ENCODE results near the gene ADAMTSL3. TPM values are rescaled to one million over a fixed set of nuclear protein-coding genes. Genes with fewer than 3 reads are reported as not detected.

The ADAMTSL3 gene
- total RNA-seq, 4 donors from 2014 or later, result 16.6 to 30.0 (median 21.8) TPM

GRCh38 chr15:83980637-83981036 lies 326.7 kb downstream of the ADAMTSL3 start:
- no peaks in the 10 kb centered on the region for H3K4me1 ChIP-seq
- DNase-seq (ENCODE audit: extremely low spot score), result no peak
- H3K27ac ChIP-seq (replicated peaks in 1 of 4), result no peak overlapping the region
- TF ChIP-seq POLR2A (IDR thresholded peaks at IDR 0.05; ENCODE audit: low read depth) (no peak), EP300 (IDR thresholded peaks at IDR 0.05) (no peak), CTCF (IDR thresholded peaks at IDR 0.05) (no peak), POLR2AphosphoS5 (IDR thresholded peaks at IDR 0.05) (no peak)
- H3K4me3 ChIP-seq, result no peak overlapping the region
- WGBS, result 96% methylated on average over 4 of the region's 4 CpGs
- intact Hi-C loops (cut with DNase I), result no loop called here
- no peaks in the 10 kb centered on the region for H3K27me3 ChIP-seq
- no peaks in the 10 kb centered on the region for H3K9me3 ChIP-seq
- H3K36me3 ChIP-seq, result peaks cover 0 to 12% (median 2%) of the 10 kb centered on the region in 4 donors

GRCh38 chr15:83982748-83983147 lies 328.8 kb downstream of the ADAMTSL3 start:
- Histone ChIP-seq H3K36me3 (peaks cover 0 to 12% (median 2%) of the 10 kb centered on the region in 4 donors), H3K27ac (replicated peaks in 1 of 4) (no peak overlapping the region), H3K4me1 (no peaks in the 10 kb centered on the region), H3K9me3 (no peaks in the 10 kb centered on the region), H3K27me3 (no peaks in the 10 kb centered on the region), H3K4me3 (no peak overlapping the region)
- TF ChIP-seq POLR2AphosphoS5 (IDR thresholded peaks at IDR 0.05), result no peak
- TF ChIP-seq POLR2A (IDR thresholded peaks at IDR 0.05; ENCODE audit: low read depth), result no peak
- TF ChIP-seq CTCF (IDR thresholded peaks at IDR 0.05), result no peak
- no peak for TF ChIP-seq EP300 (IDR thresholded peaks at IDR 0.05)
- intact Hi-C loops (cut with DNase I), result no loop called here
- WGBS, result 86% methylated on average over 6 of the region's 6 CpGs
- no peak for DNase-seq (ENCODE audit: extremely low spot score)

DNA sequence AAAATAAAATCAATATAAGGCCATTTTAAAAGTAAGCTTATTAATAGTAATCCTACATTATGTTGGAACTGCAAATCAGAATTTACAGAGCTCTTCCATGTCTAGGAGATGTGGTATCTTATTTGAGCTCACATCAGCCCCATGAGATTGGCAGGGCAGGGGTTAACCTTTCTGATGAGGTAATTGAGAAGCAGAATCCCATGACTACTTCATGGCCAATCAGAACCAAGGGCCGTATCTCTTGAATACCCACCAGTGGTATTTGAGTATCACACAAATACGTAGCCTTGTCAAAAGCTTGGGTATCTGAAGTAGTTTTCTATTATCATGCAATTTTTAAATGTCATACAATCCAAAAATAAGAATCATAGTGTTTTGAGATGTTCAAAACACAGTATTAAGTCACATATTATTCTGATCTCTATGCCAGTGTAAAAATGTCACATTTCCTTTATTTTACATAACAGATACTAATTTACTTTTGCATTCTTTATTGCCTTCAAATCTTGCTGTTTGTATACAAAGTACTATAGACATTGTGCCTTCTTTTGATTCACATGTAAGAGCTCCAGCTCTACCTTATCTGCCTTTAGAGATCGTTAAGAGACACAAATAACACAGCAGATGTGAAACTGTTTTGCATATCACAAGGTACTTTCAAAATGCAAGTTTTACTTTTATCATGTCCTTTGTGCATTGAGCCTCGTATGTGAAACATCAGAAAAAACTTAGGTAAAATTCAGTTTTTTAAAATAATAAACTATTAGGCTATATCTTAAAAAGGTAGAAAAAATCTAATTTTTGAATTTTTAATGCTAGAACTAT lies 329.9 kb downstream of the ADAMTSL3 start:
- DNase-seq (ENCODE audit: extremely low spot score), result no peak
- Histone ChIP-seq H3K4me3 (no peak overlapping the region), H3K27ac (replicated peaks in 1 of 4) (no peak overlapping the region), H3K27me3 (no peaks in the 10 kb centered on the region), H3K4me1 (no peaks in the 10 kb centered on the region), H3K36me3 (peaks cover 0 to 12% (median 2%) of the 10 kb centered on the region in 4 donors), H3K9me3 (no peaks in the 10 kb centered on the region)
- TF ChIP-seq EP300 (IDR thresholded peaks at IDR 0.05) (no peak), POLR2AphosphoS5 (IDR thresholded peaks at IDR 0.05) (no peak), POLR2A (IDR thresholded peaks at IDR 0.05; ENCODE audit: low read depth) (no peak), CTCF (IDR thresholded peaks at IDR 0.05) (no peak)
- intact Hi-C loops (cut with DNase I), result no loop called here
- WGBS, result 51% methylated on average over 4 of the region's 4 CpGs

DNA sequence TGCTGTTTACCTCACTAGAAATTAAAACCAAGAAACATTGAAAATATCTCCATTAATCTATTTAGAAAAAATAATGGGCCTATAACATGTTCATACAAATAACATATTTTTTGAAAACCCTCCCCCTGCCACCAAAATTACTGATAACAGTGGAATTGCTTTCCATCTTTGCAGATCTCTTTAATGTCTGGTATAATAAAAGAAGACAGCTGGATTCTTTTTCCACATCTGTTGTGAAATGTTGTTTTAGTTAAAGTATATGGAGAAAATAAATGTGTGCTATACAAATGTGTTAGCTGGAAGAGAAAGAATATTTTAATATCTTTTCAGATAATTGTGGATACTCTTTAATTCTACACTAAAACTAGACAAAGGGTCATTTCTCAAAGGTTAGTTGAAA lies 330.7 kb downstream of the ADAMTSL3 start:
- DNase-seq (ENCODE audit: extremely low spot score), result no peak

DNA sequence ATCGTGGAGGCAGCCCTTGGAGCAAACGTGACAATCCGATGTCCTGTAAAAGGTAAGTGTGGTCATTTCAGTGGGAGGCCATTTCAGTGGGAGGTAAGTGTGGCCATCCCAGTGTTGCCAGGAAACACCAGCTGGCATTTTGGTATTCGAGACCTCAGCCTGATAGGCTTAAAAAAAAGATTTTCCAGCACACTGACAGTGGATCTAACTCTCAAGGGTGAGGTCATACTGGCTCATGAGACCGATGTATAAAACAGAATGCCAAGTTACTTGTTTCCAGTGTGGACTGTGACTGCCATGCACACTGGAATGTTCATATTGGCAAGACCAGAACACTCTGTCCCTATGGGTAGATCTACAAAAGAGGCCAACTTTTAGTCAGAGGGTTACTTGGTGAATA lies 337.2 kb downstream of the ADAMTSL3 start:
- intact Hi-C loops (cut with DNase I), result no loop called here
- Histone ChIP-seq H3K9me3 (no peaks in the 10 kb centered on the region), H3K27ac (replicated peaks in 1 of 4) (no peak overlapping the region)

More for the DNA sequence above, 330.7 kb downstream of the ADAMTSL3 start:
- H3K27me3 ChIP-seq, result no peaks in the 10 kb centered on the region
- no peak overlapping the region for H3K4me3 ChIP-seq
- H3K4me1 ChIP-seq, result peaks cover 0 to 1% (median 0%) of the 10 kb centered on the region in 4 donors
- H3K9me3 ChIP-seq, result no peaks in the 10 kb centered on the region
- no peak overlapping the region for H3K27ac ChIP-seq (replicated peaks in 1 of 4)
- TF ChIP-seq POLR2AphosphoS5 (IDR thresholded peaks at IDR 0.05) (no peak), POLR2A (IDR thresholded peaks at IDR 0.05; ENCODE audit: low read depth) (no peak)
- H3K36me3 ChIP-seq, result peaks cover 0 to 12% (median 2%) of the 10 kb centered on the region in 4 donors
- intact Hi-C loops (cut with DNase I), result no loop called here

More for the DNA sequence above, 337.2 kb downstream of the ADAMTSL3 start:
- H3K27me3 ChIP-seq, result no peaks in the 10 kb centered on the region
- H3K36me3 ChIP-seq, result peaks cover 0 to 11% (median 3%) of the 10 kb centered on the region in 4 donors
- 65% methylated on average over 3 of the region's 5 CpGs for WGBS
- TF ChIP-seq EP300 (IDR thresholded peaks at IDR 0.05) (no peak), CTCF (IDR thresholded peaks at IDR 0.05) (no peak), POLR2AphosphoS5 (IDR thresholded peaks at IDR 0.05) (no peak), POLR2A (IDR thresholded peaks at IDR 0.05; ENCODE audit: low read depth) (no peak)
- H3K4me3 ChIP-seq, result no peak overlapping the region
- DNase-seq (ENCODE audit: extremely low spot score), result no peak
- peaks cover 0 to 11% (median 5%) of the 10 kb centered on the region in 4 donors for H3K4me1 ChIP-seq

All from esophagus muscularis mucosa (tissue), 4 donors.